ENCODE data around the gene MAML3.

- TF ChIP-seq GATA2 (IDR thresholded peaks at IDR 0.05; ENCODE audit: low read depth, low read length) (no peak), GATA3 (IDR thresholded peaks at IDR 0.05; ENCODE audit: low read depth, low read length) (no peak)
Observed at GRCh38 chr4:139886798-139887197, 267.2 kb downstream of the MAML3 start.
